ENCODE data around the gene PGAP6.
"Not testable (repeated sequence)": the region's sequence is repeated elsewhere in the genome, so short reads cannot be mapped to it uniquely, and the experiment has no call there.

The PGAP6 gene, protein sequence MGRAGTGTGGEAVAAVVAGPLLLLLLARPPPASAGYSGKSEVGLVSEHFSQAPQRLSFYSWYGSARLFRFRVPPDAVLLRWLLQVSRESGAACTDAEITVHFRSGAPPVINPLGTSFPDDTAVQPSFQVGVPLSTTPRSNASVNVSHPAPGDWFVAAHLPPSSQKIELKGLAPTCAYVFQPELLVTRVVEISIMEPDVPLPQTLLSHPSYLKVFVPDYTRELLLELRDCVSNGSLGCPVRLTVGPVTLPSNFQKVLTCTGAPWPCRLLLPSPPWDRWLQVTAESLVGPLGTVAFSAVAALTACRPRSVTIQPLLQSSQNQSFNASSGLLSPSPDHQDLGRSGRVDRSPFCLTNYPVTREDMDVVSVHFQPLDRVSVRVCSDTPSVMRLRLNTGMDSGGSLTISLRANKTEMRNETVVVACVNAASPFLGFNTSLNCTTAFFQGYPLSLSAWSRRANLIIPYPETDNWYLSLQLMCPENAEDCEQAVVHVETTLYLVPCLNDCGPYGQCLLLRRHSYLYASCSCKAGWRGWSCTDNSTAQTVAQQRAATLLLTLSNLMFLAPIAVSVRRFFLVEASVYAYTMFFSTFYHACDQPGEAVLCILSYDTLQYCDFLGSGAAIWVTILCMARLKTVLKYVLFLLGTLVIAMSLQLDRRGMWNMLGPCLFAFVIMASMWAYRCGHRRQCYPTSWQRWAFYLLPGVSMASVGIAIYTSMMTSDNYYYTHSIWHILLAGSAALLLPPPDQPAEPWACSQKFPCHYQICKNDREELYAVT

DNA sequence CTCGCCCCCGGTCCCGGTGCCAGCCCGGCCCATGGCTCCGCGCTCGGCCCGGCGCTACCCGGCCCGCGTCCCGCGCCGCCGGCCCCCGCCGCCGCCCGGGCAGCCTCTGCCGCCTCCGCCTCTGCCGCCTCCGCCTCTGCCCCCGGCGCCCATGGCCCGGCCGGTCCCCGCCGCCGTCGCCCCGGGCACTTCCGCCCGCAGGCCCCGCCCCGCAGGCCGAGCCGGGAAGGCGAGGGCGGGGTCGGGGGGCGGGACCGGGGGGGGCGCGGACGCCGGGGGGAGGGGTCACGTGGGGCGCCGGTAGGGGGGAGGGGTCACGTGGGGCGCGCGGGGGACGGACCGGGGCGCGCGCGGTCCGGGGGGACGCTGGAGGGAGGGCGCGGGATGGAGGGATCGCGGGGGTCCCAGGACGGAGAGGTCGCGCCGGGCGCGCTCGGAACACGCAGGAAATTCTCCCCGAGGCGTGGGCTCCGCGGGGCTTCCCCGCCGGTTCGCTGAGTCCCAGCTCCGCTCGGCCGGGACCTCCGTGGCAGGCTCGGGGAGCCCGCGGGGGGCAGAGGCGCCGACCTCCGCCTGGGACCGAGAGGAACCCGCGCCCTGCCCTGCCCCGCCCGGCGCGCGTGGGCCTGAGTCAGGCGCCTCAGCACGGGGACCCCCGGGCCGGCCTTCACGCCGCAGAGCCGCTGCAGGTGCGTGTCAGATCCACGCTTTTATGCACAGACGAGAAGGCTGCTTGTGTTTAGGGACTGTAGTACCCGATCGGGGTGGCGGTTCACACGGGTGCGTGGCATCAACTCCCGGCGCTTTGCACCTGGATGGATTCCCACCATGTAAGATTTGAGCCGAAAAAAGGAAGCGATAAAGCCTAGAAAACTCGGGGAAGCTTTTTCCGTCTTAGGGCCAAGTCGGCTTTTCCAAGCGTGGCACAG lies at the start of gene PGAP6:
Gene PGAP6, minus strand, starts transcription at position 190 of the 929 bp plus-strand sequence. Its CDS starts 157 bp downstream, at position 33.
- peak; percentile 69 for DNase-seq

GRCh38 chr16:430904-431303 lies 49.1 kb upstream of the PGAP6 start:
- DNase-seq = no peak

- no peak for DNase-seq
Measured at GRCh38 chr16:427250-427649, 45.5 kb upstream of the PGAP6 start.

- DNase-seq = no peak
Measured at GRCh38 chr16:426906-427249, 45.1 kb upstream of the PGAP6 start.

- peak; percentile 9 for DNase-seq
Measured at GRCh38 chr16:426115-426905, 44.5 kb upstream of the PGAP6 start.

DNA sequence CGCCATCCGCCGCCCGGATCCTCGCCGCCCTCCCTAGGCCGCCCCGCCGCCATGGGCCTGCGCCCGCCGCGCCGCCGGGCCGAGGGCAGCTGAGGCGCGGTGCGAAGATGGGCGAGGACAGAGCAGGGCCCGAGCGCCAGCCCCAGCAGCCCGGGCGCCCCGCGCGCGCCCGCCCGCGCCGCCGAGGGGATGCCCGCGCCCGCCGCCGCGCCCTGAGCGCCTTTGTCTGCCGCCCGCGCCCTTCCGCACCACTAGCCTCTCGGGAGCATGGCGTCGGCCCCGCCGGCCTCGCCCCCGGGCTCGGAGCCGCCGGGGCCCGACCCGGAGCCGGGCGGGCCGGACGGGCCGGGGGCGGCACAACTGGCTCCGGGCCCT lies 43.9 kb upstream of the PGAP6 start:
- DNase-seq = no peak

GRCh38 chr16:425082-425718 lies 43.4 kb upstream of the PGAP6 start, which contains the start of gene RAB11FIP3:
Gene RAB11FIP3 (plus strand): TSS chr16:425649. CDS start chr16:426007, 358 bp downstream.
- peak; percentile 93 for DNase-seq

DNA sequence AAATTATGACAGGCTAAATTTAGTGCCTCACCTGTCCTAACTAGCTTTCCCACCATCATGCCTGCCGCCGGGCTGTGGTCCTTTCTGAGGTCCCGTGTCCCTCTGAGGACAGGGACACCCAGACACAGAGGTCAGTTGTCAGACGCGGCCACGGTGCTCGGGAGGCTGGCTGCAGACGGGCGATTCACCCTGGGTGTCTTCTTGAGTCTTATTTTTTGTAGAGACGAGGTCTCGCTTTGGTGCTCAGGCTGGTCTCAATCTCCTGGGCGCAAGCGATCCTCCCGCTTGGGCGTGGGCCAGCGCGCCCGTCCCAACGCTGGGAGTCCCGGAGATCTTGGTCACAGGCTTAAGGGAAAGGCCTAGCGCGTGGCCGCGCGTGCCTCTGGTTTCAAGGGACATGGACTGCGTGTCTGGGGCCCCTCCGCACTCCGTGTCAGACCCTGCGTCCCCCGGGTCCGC lies 42.9 kb upstream of the PGAP6 start:
- DNase-seq = no peak

DNA sequence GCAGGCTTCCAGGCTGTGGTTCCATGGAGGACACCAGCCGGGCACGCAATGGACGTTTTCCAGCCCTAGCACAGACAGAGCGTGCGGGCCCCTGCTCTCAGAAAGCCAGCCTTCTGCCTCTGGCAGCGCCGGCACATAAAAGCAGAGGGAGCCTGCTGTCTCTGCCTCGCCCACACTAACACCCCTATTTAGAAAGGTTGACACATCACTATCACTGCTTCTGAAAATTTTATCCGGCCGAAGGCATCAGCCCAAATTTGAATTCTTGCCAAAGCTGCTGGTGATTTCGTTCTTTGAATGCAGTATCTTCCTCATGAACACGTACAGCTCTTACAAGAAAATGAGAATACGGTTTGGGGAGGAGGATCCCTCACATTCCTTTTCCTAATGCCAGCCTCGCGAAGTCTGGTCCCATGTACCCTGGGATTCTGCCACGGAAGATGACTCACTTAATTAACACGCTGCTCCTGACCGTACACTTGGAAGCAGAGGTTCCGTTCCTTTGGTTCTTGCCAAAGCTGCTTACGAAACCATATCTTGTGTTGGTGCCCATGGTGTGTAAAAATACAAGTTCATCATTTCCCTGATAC lies 42.4 kb upstream of the PGAP6 start:
- no peak for DNase-seq

DNA sequence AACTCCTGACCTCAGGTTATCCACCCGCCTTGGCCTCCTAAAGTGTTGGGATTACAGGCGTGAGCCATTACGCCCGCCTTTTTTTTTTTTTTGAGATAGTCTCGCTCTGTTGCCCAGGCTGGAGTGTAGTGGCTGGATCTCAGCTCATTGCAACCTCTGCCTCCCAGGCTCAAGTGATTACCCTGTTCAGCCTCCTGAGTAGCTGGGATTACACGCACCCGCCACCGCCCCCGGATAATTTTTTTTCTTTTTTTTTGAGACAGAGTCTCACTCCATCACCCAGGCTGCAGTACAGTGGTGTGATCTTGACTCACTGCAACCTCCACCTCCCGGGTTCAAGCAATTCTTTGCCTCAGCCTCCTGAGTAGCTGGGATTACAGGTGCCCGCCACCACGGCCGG lies 40.4 kb upstream of the PGAP6 start:
- DNase-seq = not testable (repeated sequence)

DNA sequence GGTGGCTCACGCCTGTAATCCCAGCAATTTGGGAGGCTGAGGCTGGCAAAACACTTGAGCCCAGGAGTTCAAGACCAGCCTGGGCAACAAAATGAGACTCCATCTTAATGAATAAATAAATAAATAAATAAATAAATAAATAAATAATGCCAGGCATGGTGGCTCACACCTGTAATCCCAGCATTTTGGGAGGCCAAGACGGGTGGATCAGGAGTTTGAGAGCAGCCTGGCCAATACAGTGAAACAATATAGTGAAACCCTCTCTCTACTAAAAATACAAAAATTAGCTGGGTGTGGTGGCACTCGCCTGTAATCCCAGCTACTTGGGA lies 33.4 kb upstream of the PGAP6 start:
- not testable (repeated sequence) for DNase-seq

GRCh38 chr16:414395-415169 lies 32.8 kb upstream of the PGAP6 start:
- no peak for DNase-seq

GRCh38 chr16:411576-412265 lies 29.9 kb upstream of the PGAP6 start:
- no peak for DNase-seq

- DNase-seq = no peak
Measured at GRCh38 chr16:410516-411178, 28.9 kb upstream of the PGAP6 start.

DNA sequence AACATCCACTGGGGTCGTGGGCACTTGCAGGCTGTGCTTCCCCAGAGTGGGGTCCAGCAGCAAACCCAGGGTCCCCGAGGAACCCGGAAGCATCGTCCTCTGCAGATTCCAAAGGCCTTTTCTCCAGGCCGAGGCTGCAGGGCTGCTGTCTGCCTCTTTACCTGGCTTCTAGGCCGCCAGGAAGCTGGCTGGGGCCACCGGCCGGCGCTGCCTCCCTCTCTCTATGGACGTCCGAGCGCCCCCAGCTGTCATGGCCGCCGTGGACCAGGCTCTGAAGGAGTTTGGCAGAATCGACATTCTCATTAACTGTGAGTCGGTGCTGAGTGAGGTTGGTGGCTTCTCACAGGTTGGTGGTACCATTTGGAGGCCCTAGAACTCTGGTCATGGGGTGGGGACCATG lies 25.5 kb upstream of the PGAP6 start:
- no peak for DNase-seq

DNA sequence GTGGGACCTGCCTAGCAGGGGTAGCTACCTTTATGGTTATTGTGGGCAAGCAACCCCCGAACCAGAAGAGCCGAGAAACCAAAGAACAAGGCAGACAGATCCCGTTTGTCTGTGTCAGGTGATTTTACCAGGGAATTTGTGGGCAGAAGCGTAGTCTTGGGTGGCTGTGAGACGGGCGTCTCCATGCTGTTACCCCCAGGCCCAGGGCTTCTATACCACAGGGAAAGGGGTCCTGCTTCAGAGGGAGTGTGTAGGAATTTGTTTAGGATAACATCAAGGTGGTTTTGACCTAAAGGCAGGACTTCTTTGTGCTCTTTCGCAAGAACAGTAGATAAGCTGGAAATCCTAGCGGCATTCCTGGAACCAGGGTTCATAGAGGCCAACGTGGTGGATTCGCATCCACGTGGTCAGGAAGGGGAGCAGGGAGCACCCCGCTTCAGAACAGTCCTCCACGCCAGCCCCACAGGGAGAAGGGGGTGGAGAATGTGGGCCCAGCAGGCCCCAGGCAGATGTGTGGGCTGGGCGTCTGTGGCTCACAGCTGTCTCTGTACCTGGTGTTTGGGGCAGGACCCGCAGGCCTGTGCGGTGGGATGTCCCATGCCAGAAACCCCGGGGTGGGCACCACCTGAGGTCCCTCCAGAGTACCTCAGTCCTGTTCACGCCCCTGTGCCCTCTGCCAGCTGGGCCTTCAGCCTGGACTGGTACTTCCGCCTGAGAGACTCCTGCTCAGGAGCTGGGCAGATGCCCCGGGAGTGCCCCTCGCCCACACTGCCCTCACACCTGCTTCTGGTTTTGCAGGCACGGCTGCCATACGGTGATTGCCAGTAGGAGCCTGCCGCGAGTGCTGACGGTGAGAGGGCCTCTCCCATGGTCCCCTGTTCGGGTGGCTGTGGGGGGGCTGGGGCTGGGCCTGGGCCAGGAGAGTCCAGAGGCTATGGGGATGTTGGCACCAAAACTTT lies 24.0 kb upstream of the PGAP6 start:
- DNase-seq = no peak

DNA sequence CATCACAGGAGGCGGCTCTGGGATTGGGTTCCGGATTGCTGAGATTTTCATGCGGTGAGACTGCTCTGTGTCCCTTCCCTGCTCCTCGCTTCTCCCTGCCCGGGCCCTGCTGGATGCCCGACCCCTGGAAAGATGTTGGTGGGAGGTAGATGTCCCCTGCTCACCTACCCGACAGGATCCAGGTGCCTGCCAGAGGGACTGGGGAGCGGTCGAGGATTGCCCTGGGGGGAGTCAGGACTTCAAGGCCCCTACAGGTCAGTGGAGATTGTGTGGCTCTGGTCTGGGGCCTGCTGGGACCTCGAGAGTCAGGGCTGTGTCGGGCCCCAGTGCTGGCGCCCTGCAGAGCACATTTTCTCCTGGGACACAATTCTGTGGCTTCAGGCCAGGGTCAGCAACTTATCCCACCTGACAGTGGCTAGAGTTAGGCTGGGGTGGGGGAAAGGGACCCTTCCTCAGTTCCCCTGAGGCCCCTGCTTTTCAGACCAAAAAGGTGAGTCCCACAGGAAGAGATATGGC lies 23.3 kb upstream of the PGAP6 start:
- no peak for DNase-seq

Measured in activated CD4-positive, alpha-beta T cell treated with anti-CD3 and anti-CD28 coated beads, Interleukin-10, Interleukin-2, amounts not matched to agents 100 ng/mL and 50 ng/mL, durations not matched to agents 16 hours and 8 hours (primary cell).